HG02885 (cell line): ENCODE data around the gene SLC16A3.
A peak's percentile ranks its signal among the peaks of the same experiment; 100 is the strongest.
"Not testable (repeated sequence)": the region's sequence is repeated elsewhere in the genome, so short reads cannot be mapped to it uniquely, and the experiment has no call there.

Experiments
- ATAC-seq: cut with Tn5 transposase; IDR thresholded peaks from one replicate; pipeline ENCODE4 v1.9.1; 2021; ENCODE audit warnings: mild to moderate bottlenecking; ENCODE audit not compliant: unreplicated experiment, poor library complexity

Gene SLC16A3

GRCh38 chr17:82259972-82260961, 31.4 kb downstream of the SLC16A3 start:
- not testable (repeated sequence) for ATAC-seq

- no peak for ATAC-seq
Observed at GRCh38 chr17:82262344-82262743, 33.5 kb downstream of the SLC16A3 start.

- ATAC-seq, result no peak
Observed at GRCh38 chr17:82263641-82264040, 34.8 kb downstream of the SLC16A3 start.

- no peak for ATAC-seq
Observed at GRCh38 chr17:82266142-82266541, 37.3 kb downstream of the SLC16A3 start.

GRCh38 chr17:82267575-82268379, 38.9 kb downstream of the SLC16A3 start:
- no peak for ATAC-seq

- ATAC-seq, result no peak
Observed at GRCh38 chr17:82269138-82269881, 40.5 kb downstream of the SLC16A3 start.

GRCh38 chr17:82269882-82270500, 41.1 kb downstream of the SLC16A3 start:
- ATAC-seq, result no peak

GRCh38 chr17:82270651-82271050, 41.8 kb downstream of the SLC16A3 start:
- no peak for ATAC-seq

GRCh38 chr17:82271401-82271800, 42.6 kb downstream of the SLC16A3 start:
- no peak for ATAC-seq

- ATAC-seq, result peak; percentile 1
Observed at GRCh38 chr17:82272495-82273326, 43.9 kb downstream of the SLC16A3 start.

- peak; percentile 78 for ATAC-seq
Observed at GRCh38 chr17:82273327-82274133, 44.7 kb downstream of the SLC16A3 start, which contains the start of gene CSNK1D. CSNK1D (minus strand) TSS chr17:82273700; CDS start chr17:82273381, 319 bp downstream.

- no peak for ATAC-seq
Observed at GRCh38 chr17:82274134-82275020, 45.5 kb downstream of the SLC16A3 start.

GRCh38 chr17:82275326-82275725, 46.5 kb downstream of the SLC16A3 start:
- no peak for ATAC-seq

- no peak for ATAC-seq
Observed at GRCh38 chr17:82276938-82277337, 48.1 kb downstream of the SLC16A3 start.

GRCh38 chr17:82277851-82278250, 49.0 kb downstream of the SLC16A3 start:
- ATAC-seq, result no peak

- no peak for ATAC-seq
Observed at GRCh38 chr17:82278308-82278707, 49.5 kb downstream of the SLC16A3 start.

- no peak for ATAC-seq
Observed at GRCh38 chr17:82278786-82279391, 50.0 kb downstream of the SLC16A3 start.
